Type B pancreatic cell (in vitro differentiated cells): ENCODE results near the gene CLEC7A. TPM values are rescaled to one million over a fixed set of nuclear protein-coding genes. Genes with fewer than 3 reads are reported as not detected.

Source experiments
- DNase-seq: peaks from one replicate; pipeline ENCODE4 v3.0.0; 2021; ENCODE audit warnings: mixed read lengths; ENCODE audit not compliant: unreplicated experiment; ENCODE audit errors: extremely low spot score
- H3K27ac Mint-ChIP-seq: 2 replicates; pipeline ENCODE4 v1.8.0; 2021; ENCODE audit warnings: mild to moderate bottlenecking, mixed read lengths
- H3K27me3 Mint-ChIP-seq: 2 replicates; pipeline ENCODE4 v1.8.0; 2021; ENCODE audit warnings: mixed read lengths
- H3K36me3 Mint-ChIP-seq: 2 replicates; pipeline ENCODE4 v1.8.0; 2021; ENCODE audit warnings: mixed read lengths
- H3K4me1 Mint-ChIP-seq: one replicate; pipeline ENCODE4 v1.8.0; 2021; ENCODE audit warnings: mixed read lengths; ENCODE audit not compliant: unreplicated experiment
- H3K4me3 Mint-ChIP-seq: 2 replicates; pipeline ENCODE4 v1.8.0; 2021; ENCODE audit warnings: mild to moderate bottlenecking, mixed read lengths
- H3K9me3 Mint-ChIP-seq: 2 replicates; pipeline ENCODE4 v1.8.0; 2021; ENCODE audit warnings: mixed read lengths
- CTCF ChIP-seq: fragments of 200-600 bp; sonication (generic); conservative IDR thresholded peaks from 2 replicates; pipeline ENCODE4 v1.5.0; 2021; ENCODE audit warnings: antibody characterized with exemption, mild to moderate bottlenecking
- total RNA-seq: library from RNA; stranded (reverse); gene quantifications from 2 replicates; pipeline ENCODE4 v1.2.1, GENCODE V29; 2021; ENCODE audit warnings: low replicate concordance

Gene CLEC7A
- total RNA-seq, 1 donor from 2014 or later = 1.8 TPM

GRCh38 chr12:10082117-10082874 lies 47.7 kb downstream of the CLEC7A start:
- H3K4me3 Mint-ChIP-seq = no peak overlapping the region
- H3K9me3 Mint-ChIP-seq = peaks cover 4% of the 10 kb centered on the region
- H3K4me1 Mint-ChIP-seq = no peaks in the 10 kb centered on the region
- peaks cover 14% of the 10 kb centered on the region for H3K36me3 Mint-ChIP-seq
- H3K27ac Mint-ChIP-seq = no peak overlapping the region
- DNase-seq = no peak
- no peak for TF ChIP-seq CTCF
- no peaks in the 10 kb centered on the region for H3K27me3 Mint-ChIP-seq

GRCh38 chr12:10075451-10075850 lies 54.5 kb downstream of the CLEC7A start:
- H3K36me3 Mint-ChIP-seq = peaks cover 6% of the 10 kb centered on the region
- no peak for TF ChIP-seq CTCF

GRCh38 chr12:10073261-10073660 lies 56.7 kb downstream of the CLEC7A start:
- Mint-ChIP-seq H3K27ac (no peak overlapping the region), H3K9me3 (no peaks in the 10 kb centered on the region), H3K4me1 (no peaks in the 10 kb centered on the region), H3K36me3 (no peaks in the 10 kb centered on the region), H3K4me3 (no peak overlapping the region), H3K27me3 (no peaks in the 10 kb centered on the region)
- no peak for TF ChIP-seq CTCF
- no peak for DNase-seq

More at GRCh38 chr12:10075451-10075850, 54.5 kb downstream of the CLEC7A start:
- Mint-ChIP-seq H3K4me3 (no peak overlapping the region), H3K9me3 (no peaks in the 10 kb centered on the region), H3K27me3 (no peaks in the 10 kb centered on the region), H3K27ac (no peak overlapping the region), H3K4me1 (no peaks in the 10 kb centered on the region)
- no peak for DNase-seq

- no peaks in the 10 kb centered on the region for H3K27me3 Mint-ChIP-seq
- no peak for DNase-seq
- TF ChIP-seq CTCF = no peak
Observed at GRCh38 chr12:10072131-10072530, 57.9 kb downstream of the CLEC7A start.

GRCh38 chr12:10070380-10070779 lies 59.6 kb downstream of the CLEC7A start:
- Mint-ChIP-seq H3K4me3 (no peak overlapping the region), H3K9me3 (no peaks in the 10 kb centered on the region), H3K4me1 (no peaks in the 10 kb centered on the region), H3K27ac (no peak overlapping the region), H3K27me3 (no peaks in the 10 kb centered on the region), H3K36me3 (no peaks in the 10 kb centered on the region)
- TF ChIP-seq CTCF = no peak
- DNase-seq = no peak

More at GRCh38 chr12:10072131-10072530, 57.9 kb downstream of the CLEC7A start:
- no peak overlapping the region for H3K4me3 Mint-ChIP-seq
- no peak overlapping the region for H3K27ac Mint-ChIP-seq
- no peaks in the 10 kb centered on the region for H3K4me1 Mint-ChIP-seq
- no peaks in the 10 kb centered on the region for H3K36me3 Mint-ChIP-seq
- no peaks in the 10 kb centered on the region for H3K9me3 Mint-ChIP-seq
